HFF-Myc (cell line): ENCODE measurements around the gene DGKG.

ENCODE experiments used
- DNase-seq: peaks from one replicate; pipeline ENCODE4 v3.0.0-alpha.2; 2011; ENCODE audit warnings: low read depth; ENCODE audit errors: extremely low read depth
- H3K4me3 ChIP-seq: replicated peaks from 2 replicates; pipeline ENCODE4 v1.5.1; 2011; ENCODE audit warnings: low read depth, mild to moderate bottlenecking, control low read depth, low read length
- TF ChIP-seq, protein P1 (sequence below): IDR thresholded peaks from 2 replicates; pipeline ENCODE4 v1.5.1; 2012; ENCODE audit warnings: mild to moderate bottlenecking, low read depth, low read length, control low read depth; ENCODE audit errors: missing control alignments

DGKG gene

DNA sequence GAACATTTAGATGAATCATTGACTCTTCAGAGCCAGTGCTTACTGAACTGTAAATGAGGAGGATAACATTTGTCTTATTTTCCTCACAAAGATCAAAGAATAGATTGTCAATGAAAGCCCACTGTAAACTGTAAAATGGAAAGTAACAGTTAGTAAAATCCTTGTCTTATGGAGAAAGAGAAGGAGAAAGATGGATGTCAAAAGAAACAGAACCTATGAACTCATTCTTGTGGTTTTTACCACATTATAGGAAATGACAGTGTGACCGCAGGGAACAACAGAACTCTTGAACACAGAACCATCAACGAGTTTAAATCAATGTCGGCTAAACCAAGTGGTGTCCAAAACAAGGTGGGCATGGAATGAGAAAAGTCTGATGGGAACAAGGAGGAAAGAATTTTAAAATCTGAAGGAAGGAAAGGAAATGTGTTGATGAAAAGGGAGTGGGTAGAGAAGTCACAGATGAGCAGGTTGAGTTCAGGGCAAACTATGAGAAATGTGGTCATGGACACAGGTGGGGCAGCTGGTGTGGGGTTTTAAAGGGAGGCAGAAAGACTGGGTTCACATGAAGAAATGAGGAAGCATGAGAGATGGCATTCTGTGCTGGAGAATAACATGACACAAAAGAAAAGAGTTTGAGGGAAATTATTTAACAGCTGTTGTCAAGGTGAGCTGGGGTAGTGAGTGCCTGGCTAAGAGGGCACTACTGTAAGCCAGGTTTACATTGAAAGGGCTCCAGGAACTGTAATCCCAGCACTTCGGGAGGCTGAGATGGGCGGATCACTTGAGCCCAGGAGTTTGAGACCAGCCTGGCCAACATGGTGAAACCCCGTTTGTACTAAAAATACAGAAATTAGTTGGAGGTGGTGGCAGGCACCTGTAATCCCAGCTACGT lies 210.7 kb downstream of the DGKG start:
- TF ChIP-seq, protein P1, sequence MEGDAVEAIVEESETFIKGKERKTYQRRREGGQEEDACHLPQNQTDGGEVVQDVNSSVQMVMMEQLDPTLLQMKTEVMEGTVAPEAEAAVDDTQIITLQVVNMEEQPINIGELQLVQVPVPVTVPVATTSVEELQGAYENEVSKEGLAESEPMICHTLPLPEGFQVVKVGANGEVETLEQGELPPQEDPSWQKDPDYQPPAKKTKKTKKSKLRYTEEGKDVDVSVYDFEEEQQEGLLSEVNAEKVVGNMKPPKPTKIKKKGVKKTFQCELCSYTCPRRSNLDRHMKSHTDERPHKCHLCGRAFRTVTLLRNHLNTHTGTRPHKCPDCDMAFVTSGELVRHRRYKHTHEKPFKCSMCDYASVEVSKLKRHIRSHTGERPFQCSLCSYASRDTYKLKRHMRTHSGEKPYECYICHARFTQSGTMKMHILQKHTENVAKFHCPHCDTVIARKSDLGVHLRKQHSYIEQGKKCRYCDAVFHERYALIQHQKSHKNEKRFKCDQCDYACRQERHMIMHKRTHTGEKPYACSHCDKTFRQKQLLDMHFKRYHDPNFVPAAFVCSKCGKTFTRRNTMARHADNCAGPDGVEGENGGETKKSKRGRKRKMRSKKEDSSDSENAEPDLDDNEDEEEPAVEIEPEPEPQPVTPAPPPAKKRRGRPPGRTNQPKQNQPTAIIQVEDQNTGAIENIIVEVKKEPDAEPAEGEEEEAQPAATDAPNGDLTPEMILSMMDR, result no peak
- no peak for DNase-seq
- H3K4me3 ChIP-seq, result no peak overlapping the region

DNA sequence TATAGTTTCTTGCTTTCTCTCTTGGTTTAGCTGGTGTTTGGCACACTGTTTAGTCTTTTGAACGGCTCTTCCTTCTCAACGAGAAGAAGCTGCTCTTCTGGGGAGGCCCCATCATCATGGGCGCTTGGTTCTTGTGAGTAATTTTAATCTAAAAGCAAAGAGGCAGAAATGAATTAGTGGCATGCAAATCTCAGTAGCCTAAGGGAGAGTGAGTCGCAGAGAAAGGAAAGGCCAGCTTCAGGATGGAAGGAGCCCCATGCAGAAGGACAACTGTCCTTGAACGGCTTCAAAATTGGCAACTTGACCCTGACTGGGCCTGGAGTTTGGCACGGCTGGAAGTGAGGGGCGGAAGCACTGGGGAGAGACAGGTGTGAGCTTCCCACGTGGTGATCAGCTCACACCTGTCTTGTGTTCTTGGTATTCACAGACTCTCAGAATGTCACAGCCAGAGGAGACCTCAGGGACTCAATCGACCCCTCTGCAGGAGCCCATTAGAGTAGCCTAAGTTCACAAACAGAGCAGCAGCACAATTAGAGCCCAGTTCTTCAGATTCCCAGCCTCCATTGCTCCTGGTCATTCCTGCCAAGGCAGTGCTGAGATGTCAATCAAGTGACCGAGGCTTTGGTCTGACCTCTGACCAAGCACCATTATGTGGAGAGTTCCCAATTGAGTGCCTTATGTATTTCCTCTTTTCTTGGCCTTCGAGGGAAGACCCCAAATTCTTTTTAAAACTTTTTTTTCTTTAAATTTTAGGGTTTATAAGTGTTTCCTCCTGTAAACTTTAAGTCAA lies 211.8 kb downstream of the DGKG start:
- TF ChIP-seq, protein P1, result no peak
- DNase-seq, result no peak
- no peak overlapping the region for H3K4me3 ChIP-seq

DNA sequence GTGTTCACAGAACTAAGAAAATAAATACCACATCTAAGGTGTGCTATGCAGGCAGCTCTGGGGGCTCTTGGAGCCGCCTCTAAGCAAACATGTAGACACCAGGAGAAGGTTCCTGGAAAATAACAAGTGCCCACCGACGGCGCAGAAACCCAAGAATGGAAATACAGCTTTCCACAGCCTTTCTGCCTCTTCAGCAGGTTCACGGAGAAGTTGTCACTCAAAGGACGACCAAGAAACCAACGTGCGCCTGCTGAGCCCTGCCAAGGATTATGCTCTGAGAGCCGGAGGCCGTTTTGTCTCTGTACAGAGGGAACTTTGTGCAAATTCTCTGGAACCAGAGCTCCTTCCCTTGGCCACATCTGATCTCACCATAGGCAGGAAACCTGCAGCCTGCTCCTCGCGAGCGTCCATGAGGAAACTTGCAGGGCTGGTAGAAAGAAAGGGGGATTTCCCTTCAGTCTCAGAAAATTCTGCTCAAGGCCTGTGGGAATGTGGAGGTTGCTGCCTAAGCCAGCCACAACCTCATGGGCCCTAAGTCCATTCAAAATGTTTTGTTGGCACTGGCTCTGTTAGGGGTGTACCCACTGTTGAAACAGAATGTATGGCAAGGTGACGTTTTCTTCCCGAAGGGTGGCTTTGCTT lies 212.6 kb downstream of the DGKG start:
- TF ChIP-seq, protein P1, result no peak
- DNase-seq, result no peak
- no peak overlapping the region for H3K4me3 ChIP-seq

DNA sequence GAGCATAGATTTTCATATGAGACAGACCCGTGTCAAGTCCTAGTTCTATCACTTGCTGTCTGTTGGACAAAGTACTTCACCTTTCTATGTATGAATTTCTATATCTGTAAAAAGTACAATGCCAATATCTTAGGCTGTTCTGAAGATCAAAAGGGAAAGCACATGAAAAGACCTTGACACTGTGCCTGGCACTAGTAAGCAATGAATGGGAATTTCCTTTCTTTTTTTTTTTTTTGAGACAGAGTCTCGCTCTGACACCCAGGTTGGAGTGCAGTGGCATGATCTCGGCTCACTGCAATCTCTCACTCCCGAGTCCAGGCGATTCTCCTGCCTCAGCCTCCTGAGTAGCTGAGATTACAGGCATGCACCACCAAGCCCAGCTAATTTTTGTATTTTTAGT lies 217.8 kb downstream of the DGKG start:
- no peak overlapping the region for H3K4me3 ChIP-seq
- no peak for DNase-seq
- TF ChIP-seq, protein P1, result no peak

DNA sequence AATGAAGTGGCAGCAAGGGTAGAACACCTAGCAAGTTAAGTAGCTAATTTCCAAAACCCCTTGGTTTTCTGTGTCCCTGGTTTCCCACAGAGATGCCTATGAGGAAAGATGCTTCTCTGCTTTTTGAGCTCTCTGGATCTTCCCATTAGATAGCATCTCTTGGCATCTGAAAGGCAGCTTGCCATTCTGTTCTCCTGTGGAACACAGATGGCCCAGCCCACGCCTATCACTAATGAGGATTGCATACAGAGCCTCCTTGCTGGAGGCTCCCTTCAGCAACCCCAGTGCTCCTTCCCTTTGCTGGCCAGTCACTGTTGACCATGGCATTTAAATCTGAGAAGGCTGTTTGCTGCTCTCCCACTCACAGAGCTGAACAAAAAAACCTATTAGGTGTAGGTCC lies 218.8 kb downstream of the DGKG start:
- no peak overlapping the region for H3K4me3 ChIP-seq
- no peak for DNase-seq
- TF ChIP-seq, protein P1, result no peak

DNA sequence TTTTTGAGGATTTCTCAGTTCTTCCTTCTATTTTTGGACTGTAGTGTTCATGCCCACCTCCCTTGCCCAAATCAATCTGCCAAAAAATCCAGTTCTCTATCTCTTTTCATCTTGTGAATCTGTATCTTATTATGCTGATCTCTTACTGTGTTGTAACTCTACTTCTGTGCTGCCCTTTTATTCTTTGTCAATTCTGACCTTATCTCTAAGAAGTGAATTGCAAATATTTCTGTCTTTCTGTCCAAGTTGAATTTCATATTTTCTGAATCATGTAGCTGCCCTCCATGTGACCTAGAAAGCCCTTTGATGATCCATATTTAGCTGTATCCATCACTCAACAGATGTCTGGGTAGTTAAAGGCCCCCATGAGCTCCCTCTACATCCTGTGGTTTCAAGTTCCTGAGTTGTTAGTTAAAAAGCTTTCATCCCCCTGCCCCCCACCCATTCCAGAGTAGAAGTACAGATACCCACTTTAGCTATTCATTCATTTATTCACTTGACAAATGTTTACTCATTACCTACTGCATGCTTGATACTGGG lies 219.6 kb downstream of the DGKG start:
- H3K4me3 ChIP-seq, result no peak overlapping the region
- TF ChIP-seq, protein P1, result no peak
- no peak for DNase-seq
